CD4-positive, alpha-beta T cell treated with Interferon alpha-2 for 1 hour (primary cell): Measurements from ENCODE around the gene IFI16.
"Not testable (repeated sequence)": the region's sequence is repeated elsewhere in the genome, so short reads cannot be mapped to it uniquely, and the experiment has no call there.

Experiments
- DNase-seq, 2 donors: peaks; one replicate each; pipeline ENCODE4 v3.0.0-alpha.2; 2020 to 2022

The IFI16 gene

GRCh38 chr1:159009704-159010361 lies at the start of gene IFI16:
TSS of gene IFI16 (plus strand) at chr1:159009907. CDS start at chr1:159014681, 4,774 bp downstream.
- DNase-seq = peak; percentile 90 to 96

DNA sequence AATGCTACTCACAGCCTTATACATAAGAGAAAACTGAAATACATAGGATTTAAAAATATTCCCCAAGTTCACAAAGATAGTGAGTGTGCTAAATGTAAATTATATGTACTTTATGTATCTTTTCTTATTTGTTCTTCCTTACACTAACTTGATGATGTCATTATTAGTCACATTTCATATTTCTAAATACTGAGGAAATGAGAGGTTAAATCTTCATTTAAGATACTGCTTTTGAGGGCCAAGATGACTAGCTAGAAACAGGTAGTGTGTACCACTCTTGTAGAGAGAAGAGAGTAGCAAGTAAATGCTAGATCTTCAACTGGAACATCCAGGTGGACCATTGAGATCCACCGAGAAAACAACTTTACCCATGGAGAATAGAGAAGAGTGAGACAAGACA lies 48.5 kb upstream of the IFI16 start:
- DNase-seq = no peak

GRCh38 chr1:158962983-158963382 lies 46.7 kb upstream of the IFI16 start:
- DNase-seq = no peak

- DNase-seq = no peak
Observed at GRCh38 chr1:158969166-158969565, 40.5 kb upstream of the IFI16 start.

GRCh38 chr1:158969855-158970254 lies 39.9 kb upstream of the IFI16 start:
- no peak for DNase-seq

DNA sequence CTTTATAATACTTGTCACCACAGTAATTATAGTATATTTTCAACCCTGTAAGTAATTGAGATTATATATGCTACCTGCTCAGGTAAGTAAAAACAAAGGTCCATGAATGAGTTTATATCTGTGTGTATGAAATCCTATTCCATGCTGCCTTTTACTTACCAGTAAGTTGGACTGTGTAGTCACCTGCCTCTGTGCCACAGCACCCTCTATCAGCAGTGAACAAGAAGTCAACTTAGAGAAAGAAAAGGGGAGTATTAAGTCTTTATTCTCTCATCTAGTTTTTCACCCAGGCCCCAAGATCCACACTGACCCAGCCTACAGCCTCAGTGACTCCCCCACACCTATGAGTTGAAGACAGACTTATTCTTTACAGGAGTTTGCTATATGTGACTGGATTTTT lies 36.9 kb upstream of the IFI16 start:
- peak in 1 of 2 donors; percentile 39 for DNase-seq

GRCh38 chr1:158976219-158976618 lies 33.5 kb upstream of the IFI16 start:
- DNase-seq = no peak

DNA sequence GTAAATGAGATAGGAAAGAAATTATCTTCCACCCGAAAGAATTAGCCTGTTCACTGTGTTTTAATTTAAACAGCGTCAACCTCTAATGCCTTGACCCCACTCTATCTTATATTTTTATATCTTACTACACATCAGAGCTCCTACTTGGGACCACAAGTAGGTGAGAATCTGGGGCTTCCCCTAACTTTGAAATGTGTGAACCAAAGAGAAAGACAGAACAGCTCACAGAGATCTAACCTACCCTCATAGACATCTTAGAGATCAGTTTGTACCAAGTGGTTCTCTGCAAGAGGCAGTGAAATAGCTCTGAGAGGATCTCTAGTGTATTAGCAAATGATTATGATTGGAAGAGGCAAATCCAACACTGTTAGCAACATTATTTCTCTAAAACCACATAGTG lies 31.0 kb upstream of the IFI16 start:
- DNase-seq = peak in 1 of 2 donors; percentile 45

DNA sequence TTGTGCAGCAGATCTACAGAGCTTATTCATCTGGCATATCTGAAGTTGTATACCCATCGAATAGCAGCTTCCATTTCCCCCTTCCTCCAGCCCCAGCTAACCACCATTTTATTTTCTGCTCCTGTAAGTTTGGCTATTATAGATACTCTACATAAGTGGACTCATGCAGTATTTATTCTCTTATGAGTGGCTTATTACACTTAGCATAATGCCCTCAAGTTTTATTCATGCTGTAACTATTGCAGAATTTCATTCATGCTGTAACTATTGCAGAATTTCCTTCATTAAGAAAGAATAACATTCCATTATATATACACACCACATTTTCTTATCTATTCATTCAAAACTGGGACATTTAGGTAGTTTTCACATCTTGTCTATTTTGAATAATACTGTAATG lies 30.5 kb upstream of the IFI16 start:
- DNase-seq = no peak

DNA sequence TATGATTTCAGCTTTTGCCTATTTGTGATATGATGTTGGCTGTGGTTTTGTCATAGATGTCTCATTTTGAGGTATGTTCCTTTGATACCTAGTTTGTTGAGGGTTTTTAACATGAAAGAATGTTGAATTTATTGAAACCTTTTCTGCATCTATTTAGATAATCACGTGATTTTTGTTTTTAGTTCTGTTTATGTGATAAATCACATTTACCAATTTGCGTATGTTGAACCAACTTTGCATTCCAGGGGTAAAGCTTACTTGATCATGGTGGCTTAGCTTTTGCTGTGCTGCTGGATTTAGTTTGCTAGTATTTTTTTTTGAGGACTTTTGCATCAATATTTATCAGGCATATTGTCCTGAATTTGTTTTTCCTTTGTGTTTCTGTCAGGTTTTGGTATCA lies 26.5 kb upstream of the IFI16 start:
- no peak for DNase-seq

DNA sequence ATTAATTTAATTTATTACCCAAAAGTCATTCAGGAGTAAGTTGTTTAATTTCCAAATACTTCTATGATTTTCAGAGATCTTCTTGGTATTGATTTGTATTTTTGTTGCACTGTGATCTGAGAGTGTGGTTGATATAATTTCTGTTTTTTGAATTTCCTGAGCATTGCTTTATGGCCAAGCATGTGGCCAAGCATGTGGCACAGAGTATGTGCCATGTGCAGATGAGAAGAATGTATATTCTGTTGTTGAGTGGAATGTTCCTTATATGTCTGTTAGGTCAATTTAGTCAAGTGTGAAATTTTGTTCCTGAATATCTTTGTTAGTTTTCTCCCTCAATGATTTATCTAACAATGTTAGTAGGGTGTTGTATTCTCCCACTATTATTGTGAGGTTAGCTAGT lies 25.3 kb upstream of the IFI16 start:
- no peak for DNase-seq

DNA sequence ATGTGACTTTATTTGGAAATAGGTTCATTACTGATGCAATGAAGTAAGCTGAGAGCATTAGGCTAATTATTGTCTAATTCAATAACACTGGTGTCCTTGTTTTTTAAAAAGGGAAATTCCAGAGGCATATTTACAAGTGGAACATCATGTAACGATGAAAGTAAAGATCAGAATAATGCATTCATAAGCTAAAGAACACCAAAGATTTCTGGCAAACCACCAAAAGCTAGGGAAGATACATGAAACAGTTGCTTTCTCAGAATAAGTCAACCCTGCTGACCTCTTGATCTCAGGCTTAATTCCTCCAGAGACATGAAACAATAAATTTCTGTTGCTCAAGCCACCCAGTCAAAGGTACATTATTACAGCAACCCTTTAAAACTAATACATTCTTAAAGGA lies 20.3 kb upstream of the IFI16 start:
- DNase-seq = no peak

DNA sequence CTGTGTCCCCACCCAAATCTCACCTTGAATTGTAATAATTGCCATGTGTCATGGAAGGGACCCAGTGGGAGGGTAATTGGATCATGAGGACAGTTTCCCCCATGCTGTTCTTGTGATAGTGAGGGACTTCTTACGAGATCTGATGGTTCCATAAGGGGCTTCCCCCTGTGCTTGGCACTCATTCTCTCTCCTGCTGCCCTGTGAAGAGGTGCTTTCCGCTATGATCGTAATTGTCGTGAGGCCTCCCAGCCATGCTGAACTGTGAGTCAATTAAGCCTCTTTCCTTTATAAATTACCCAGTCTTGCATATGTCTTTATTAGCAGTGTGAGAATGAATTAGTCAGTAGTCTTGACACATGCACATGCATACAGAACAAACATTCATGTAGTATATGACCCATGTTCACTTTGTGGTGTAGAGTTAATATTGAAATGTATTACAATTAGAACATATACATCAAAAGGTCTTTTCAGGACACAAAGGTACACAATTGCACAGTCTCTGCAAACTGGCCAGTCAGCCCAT lies 16.9 kb upstream of the IFI16 start:
- DNase-seq = no peak

DNA sequence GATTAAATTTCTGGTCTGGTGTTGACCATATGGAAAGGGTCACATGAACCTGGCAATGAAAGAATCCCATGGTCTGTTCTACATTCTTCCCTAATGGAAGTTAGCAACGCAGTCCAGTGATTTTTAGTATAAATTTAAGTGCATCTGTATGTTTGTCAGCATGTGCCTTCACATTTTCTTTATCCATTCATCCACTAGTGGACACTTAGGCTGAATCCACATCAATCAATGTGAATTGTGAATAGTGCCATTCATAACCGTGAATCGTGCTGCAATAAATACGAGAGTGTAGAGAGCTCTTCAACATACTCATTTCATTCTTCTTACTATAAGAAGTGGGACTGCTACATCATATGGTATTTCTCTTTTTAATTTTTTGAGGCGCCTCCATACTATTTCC lies 12.7 kb upstream of the IFI16 start:
- DNase-seq = no peak

GRCh38 chr1:158998037-158998780 lies 11.5 kb upstream of the IFI16 start:
- DNase-seq = no peak

- peak; percentile 65 to 85 for DNase-seq
Observed at GRCh38 chr1:158998781-158999161, 10.9 kb upstream of the IFI16 start.

DNA sequence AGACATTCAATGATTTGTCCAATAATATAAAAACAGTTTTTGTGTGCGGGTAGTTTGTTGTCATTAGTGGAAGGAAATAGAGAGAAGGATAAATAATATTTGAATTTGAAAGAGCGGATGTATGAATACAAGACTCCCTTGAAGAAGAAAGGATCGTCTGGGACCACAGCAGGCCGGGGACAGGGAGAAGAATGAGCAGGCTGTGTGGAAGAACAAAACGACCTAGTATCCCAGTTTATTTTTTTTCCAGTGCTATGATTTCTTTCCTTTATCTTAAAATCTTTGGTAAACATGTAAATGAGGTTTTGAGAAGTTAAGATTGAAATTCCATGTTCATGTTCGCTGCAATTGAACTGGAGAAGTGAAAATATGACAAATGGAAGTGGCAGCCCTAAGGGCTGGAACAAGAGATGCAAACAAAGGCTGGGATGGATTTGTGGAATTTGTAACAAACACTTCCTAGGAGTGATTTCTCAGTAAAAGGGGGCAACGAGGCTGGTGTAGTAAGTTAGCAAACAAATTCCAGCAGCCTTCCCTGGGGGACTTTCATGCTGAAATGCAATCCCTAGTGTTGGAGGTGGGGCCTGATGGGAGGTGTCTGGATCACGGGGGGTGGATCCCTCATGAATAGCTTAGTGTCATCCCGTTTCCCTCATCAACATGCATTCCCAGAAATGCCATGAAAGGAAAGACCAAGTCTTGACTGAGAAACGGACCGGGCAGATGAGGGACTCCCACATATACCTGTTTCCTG lies 10.2 kb upstream of the IFI16 start:
- no peak for DNase-seq

DNA sequence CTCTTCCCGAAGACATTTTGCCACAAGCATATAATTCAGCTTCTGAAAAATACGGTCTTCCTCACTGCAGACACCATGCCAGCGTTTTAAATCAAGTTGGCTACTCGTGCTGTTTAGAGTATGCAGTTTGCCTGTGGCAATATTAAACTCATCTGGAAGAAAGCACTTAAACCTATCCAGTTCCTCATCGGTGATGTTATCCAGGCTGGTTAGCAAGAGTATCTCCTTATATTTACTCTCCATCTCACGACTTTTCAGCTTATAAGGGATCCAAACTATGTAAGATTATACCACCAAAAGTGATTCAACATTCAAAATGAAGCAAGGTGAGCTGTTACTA lies 9.7 kb upstream of the IFI16 start:
- DNase-seq = no peak

- DNase-seq = no peak
Observed at GRCh38 chr1:159000625-159001024, 9.1 kb upstream of the IFI16 start.

DNA sequence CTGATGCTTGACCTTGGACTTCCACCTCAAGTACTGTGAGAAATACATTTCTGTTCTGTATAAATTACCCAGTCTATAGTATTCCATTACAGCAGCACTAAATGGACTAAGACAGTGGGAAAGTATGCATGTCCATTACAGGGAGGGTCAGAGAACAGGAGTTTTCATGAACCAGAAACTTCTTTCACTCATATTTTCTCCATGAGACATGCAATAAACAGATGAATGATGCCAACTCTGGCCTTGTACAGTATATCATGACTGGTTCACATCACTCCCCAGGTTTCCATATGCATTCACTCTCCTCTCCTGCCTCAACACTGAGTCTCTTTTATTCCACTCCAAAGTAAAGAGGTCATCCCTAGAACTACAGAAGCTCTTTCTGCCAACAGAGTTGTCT lies 4.5 kb upstream of the IFI16 start:
- DNase-seq = no peak

DNA sequence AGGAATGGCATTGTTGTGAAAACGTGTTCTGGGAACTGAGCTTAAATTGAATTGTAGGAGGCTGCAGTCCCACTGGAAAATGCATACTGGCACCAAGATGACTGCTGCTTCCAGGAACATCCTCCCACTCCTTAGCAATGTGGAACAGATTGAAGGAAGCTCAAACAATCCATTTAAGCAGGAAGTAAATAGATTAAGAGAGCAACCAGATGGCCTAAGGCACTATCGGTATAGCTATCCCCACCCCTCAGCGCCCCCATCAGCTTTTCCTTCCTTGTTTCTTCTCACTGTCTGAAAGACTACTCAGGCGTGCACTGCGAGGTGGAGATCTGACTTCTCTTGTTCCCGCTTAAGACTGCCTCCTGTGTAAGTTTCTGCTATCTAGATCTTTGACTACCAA lies 4.0 kb upstream of the IFI16 start:
- no peak for DNase-seq

GRCh38 chr1:159006210-159006807 lies 3.4 kb upstream of the IFI16 start:
- not testable (repeated sequence) for DNase-seq

GRCh38 chr1:159007726-159008125 lies 2.0 kb upstream of the IFI16 start:
- DNase-seq = no peak
